Prostate gland (tissue), 2 donors: ENCODE data around the gene RRAD. TPM values are rescaled to one million over a fixed set of nuclear protein-coding genes. Genes with fewer than 3 reads are reported as not detected.

ENCODE experiments used
- DNase-seq: peaks from one replicate; pipeline ENCODE4 v3.0.0-alpha.2; 2019; ENCODE audit warnings: low spot score
- H3K27ac ChIP-seq, 2 donors: fragments of 200-600 bp; sonication (generic); 2 replicates each; pipeline ENCODE4 v1.5.1; 2017 to 2019
- H3K27me3 ChIP-seq: fragments of 200-600 bp; sonication (generic); replicated peaks from 2 replicates; pipeline ENCODE4 v1.5.1; 2019; ENCODE audit not compliant: insufficient read depth
- H3K36me3 ChIP-seq, 2 donors: fragments of 200-600 bp; sonication (generic); 1 replicate in 1 of 2; 2 replicates in 1 of 2; pipeline versions ENCODE4 v1.5.1 to v1.8.1; 2017 to 2019
- H3K4me1 ChIP-seq: fragments of 200-600 bp; sonication (generic); replicated peaks from 2 replicates; pipeline ENCODE4 v1.5.1; 2019
- H3K4me3 ChIP-seq, 2 donors: fragments of 200-600 bp; sonication (generic); 2 replicates each; pipeline ENCODE4 v1.5.1; 2017 to 2019
- H3K9me3 ChIP-seq: fragments of 200-600 bp; sonication (generic); 2 replicates; pipeline ENCODE4 v1.5.1; 2017
- CTCF ChIP-seq, 4 experiments: fragments of 200-600 bp in 2 of 4; fragments of 450-650 bp in 2 of 4; sonication (generic) in 2 of 4; IDR thresholded peaks; 1 replicate in 3 of 4; 2 replicates in 1 of 4; pipeline ENCODE4 v1.5.1; 2016 to 2019; ENCODE audit warnings: antibody characterized with exemption in 4 of 4, mild to moderate bottlenecking in 2 of 4, moderate library complexity in 2 of 4
- POLR2A ChIP-seq: fragments of 450-650 bp; IDR thresholded peaks from one replicate; pipeline ENCODE4 v1.6.1; 2016; ENCODE audit warnings: antibody characterized with exemption, mild to moderate bottlenecking
- POLR2AphosphoS5 ChIP-seq: sonication (generic); formaldehyde crosslinking; IDR thresholded peaks from one replicate; pipeline ENCODE4 v1.6.1; 2017; ENCODE audit warnings: antibody characterized with exemption
- WGBS: methylation state at CpG from one replicate; pipeline ENCODE4 v1.1.5; 2018; 5-methylcytosine and 5-hydroxymethylcytosine counted together
- intact Hi-C: fragments of 100-400 bp; cut with DNase I; formaldehyde crosslinking; loops from one replicate; pipeline ENCODE4 v1.14.2; 2022
- total RNA-seq, 2 donors: library from RNA; depleted of rRNA; stranded (reverse); fragments of >200 nt; gene quantifications; one replicate each; pipeline ENCODE4 v1.1.0, GENCODE V29; 2016

The RRAD gene
- total RNA-seq, 2 donors from 2014 or later: 17.0 to 37.0 TPM

- H3K27ac ChIP-seq: no peak overlapping the region
- H3K36me3 ChIP-seq: no peaks in the 10 kb centered on the region
- no peaks in the 10 kb centered on the region for H3K4me1 ChIP-seq
- no peaks in the 10 kb centered on the region for H3K9me3 ChIP-seq
- WGBS: 77% methylated on average over 2 of the region's 2 CpGs
- DNase-seq: no peak
- TF ChIP-seq POLR2A (no peak), POLR2AphosphoS5 (no peak), CTCF (IDR thresholded peaks at IDR 0.05) (no peak)
- H3K4me3 ChIP-seq: no peak overlapping the region
- intact Hi-C loops: loop anchor here (5.0 kb wide), 1 partner anchor 263 kb away; the partner anchor contains the start of genes FBXL8 and TRADD
- no peaks in the 10 kb centered on the region for H3K27me3 ChIP-seq
Measured at GRCh38 chr16:66894055-66894454, 31.3 kb downstream of the RRAD start.

- H3K4me1 ChIP-seq: no peaks in the 10 kb centered on the region
- intact Hi-C loops: loop anchor here (5.0 kb wide), 1 partner anchor 266 kb away; the partner anchor contains the start of genes FBXL8 and TRADD
- DNase-seq: no peak
- no peaks in the 10 kb centered on the region for H3K36me3 ChIP-seq
- H3K9me3 ChIP-seq: no peaks in the 10 kb centered on the region
- 98% methylated on average over 6 of the region's 6 CpGs for WGBS
- no peak overlapping the region for H3K27ac ChIP-seq
- H3K4me3 ChIP-seq: no peak overlapping the region
- no peak for TF ChIP-seq POLR2AphosphoS5
- TF ChIP-seq CTCF (IDR thresholded peaks at IDR 0.05): no peak
- no peak for TF ChIP-seq POLR2A
- H3K27me3 ChIP-seq: no peaks in the 10 kb centered on the region
Measured at GRCh38 chr16:66891797-66892196, 33.5 kb downstream of the RRAD start.

GRCh38 chr16:66891360-66891759, 34.0 kb downstream of the RRAD start:
- no peaks in the 10 kb centered on the region for H3K4me1 ChIP-seq
- WGBS: 92% methylated on average over 4 of the region's 4 CpGs
- intact Hi-C loops: loop anchor here (5.0 kb wide), 1 partner anchor 266 kb away; the partner anchor contains the start of genes FBXL8 and TRADD

GRCh38 chr16:66890799-66891198, 34.5 kb downstream of the RRAD start:
- no peak for TF ChIP-seq POLR2A
- no peak for TF ChIP-seq CTCF (IDR thresholded peaks at IDR 0.05)
- TF ChIP-seq POLR2AphosphoS5: no peak
- intact Hi-C loops: loop anchor here (5.0 kb wide), 1 partner anchor 267 kb away; the partner anchor contains the start of genes FBXL8 and TRADD
- no peaks in the 10 kb centered on the region for H3K27me3 ChIP-seq

More at GRCh38 chr16:66891360-66891759, 34.0 kb downstream of the RRAD start:
- no peak overlapping the region for H3K27ac ChIP-seq
- no peaks in the 10 kb centered on the region for H3K27me3 ChIP-seq
- TF ChIP-seq CTCF (IDR thresholded peaks at IDR 0.05) (no peak), POLR2A (no peak), POLR2AphosphoS5 (no peak)
- H3K9me3 ChIP-seq: no peaks in the 10 kb centered on the region
- H3K36me3 ChIP-seq: no peaks in the 10 kb centered on the region
- no peak for DNase-seq
- H3K4me3 ChIP-seq: no peak overlapping the region

GRCh38 chr16:66889622-66890021, 35.7 kb downstream of the RRAD start:
- Histone ChIP-seq H3K27me3 (no peaks in the 10 kb centered on the region), H3K4me1 (no peaks in the 10 kb centered on the region), H3K9me3 (no peaks in the 10 kb centered on the region), H3K27ac (no peak overlapping the region), H3K4me3 (no peak overlapping the region), H3K36me3 (peaks cover 0 to 2% of the 10 kb centered on the region in 2 donors)
- TF ChIP-seq POLR2A (no peak), CTCF (IDR thresholded peaks at IDR 0.05) (no peak), POLR2AphosphoS5 (no peak)
- 68% methylated on average over 4 of the region's 4 CpGs for WGBS
- intact Hi-C loops: loop anchor here (5.0 kb wide), 1 partner anchor 268 kb away; the partner anchor contains the start of genes FBXL8 and TRADD
- no peak for DNase-seq

More at GRCh38 chr16:66890799-66891198, 34.5 kb downstream of the RRAD start:
- Histone ChIP-seq H3K36me3 (no peaks in the 10 kb centered on the region), H3K4me1 (no peaks in the 10 kb centered on the region), H3K9me3 (no peaks in the 10 kb centered on the region), H3K4me3 (no peak overlapping the region), H3K27ac (no peak overlapping the region)
- no peak for DNase-seq
- 82% methylated on average over 2 of the region's 2 CpGs for WGBS
